ENCODE measurements around the gene VPS50. TPM values are rescaled to one million over a fixed set of nuclear protein-coding genes. Genes with fewer than 3 reads are reported as not detected.

The VPS50 gene
- total and polyA plus RNA-seq, 10 of the 15 experiments (the other 5 are each of a cell fraction or from before 2014, with no cell fraction given), result 4.0 to 22.0 (median 16.2) TPM

- SMC1A ChIA-PET (ENCODE audit: uncharacterized antibody, unreplicated experiment), result no interaction called here
- H4K20me1 ChIP-seq (ENCODE audit: control insufficient read depth, insufficient read depth), result no peaks in the 10 kb centered on the region
- ATAC-seq, result no peak
- no peaks in the 10 kb centered on the region for H3K36me3 ChIP-seq (ENCODE audit: control insufficient read depth in 2 of 2, insufficient read depth in 2 of 2, low read length in 1 of 2)
- H3K79me2 ChIP-seq (ENCODE audit: control insufficient read depth, insufficient read depth, low read length), result no peaks in the 10 kb centered on the region
- CTCF ChIA-PET, result no interaction called here
- WGBS (ENCODE audit: insufficient coverage, insufficient replicate concordance, low lambda C conversion rate, missing lambda C conversion rate), result 29% methylated on average over 1 of the region's 1 CpG
- DNase-seq (ENCODE audit: low read depth, low spot score), result no peak
- H3K27me3 ChIP-seq (replicated peaks in 1 of 2; ENCODE audit: control insufficient read depth in 2 of 2, insufficient read depth in 2 of 2, low read length in 1 of 2), result no peaks in the 10 kb centered on the region; a peak in 1 of 4 replicates
- TF ChIP-seq RFX5 (IDR thresholded peaks at IDR 0.05; ENCODE audit: low read depth, low read length) (no peak), CBX3 (IDR thresholded peaks at IDR 0.05; ENCODE audit: borderline replicate concordance, low read depth) (no peak), DPF2 (IDR thresholded peaks at IDR 0.05) (no peak), IKZF1 (conservative IDR thresholded peaks at IDR 0.05) (no peak), ATF3 (IDR thresholded peaks at IDR 0.05; ENCODE audit: borderline replicate concordance, extremely low read depth, low read depth, low read length) (no peak), FOS (IDR thresholded peaks at IDR 0.05; ENCODE audit: borderline replicate concordance, extremely low read depth, insufficient read length) (no peak), RBBP5 (conservative IDR thresholded peaks at IDR 0.05) (no peak), TARDBP (IDR thresholded peaks at IDR 0.05; ENCODE audit: borderline replicate concordance) (no peak), BHLHE40 (IDR thresholded peaks at IDR 0.05; ENCODE audit: borderline replicate concordance in 1 of 2, low read depth in 2 of 2, low read length in 1 of 2) (no peak), MEF2B (IDR thresholded peaks at IDR 0.05; ENCODE audit: partially characterized antibody, poor library complexity, severe bottlenecking) (no peak), ATF2 (IDR thresholded peaks at IDR 0.05; ENCODE audit: low read length) (no peak), SREBF2 (IDR thresholded peaks at IDR 0.05; ENCODE audit: low read length) (no peak), NKRF (conservative IDR thresholded peaks at IDR 0.05) (no peak)
- TF ChIP-seq, protein P1, sequence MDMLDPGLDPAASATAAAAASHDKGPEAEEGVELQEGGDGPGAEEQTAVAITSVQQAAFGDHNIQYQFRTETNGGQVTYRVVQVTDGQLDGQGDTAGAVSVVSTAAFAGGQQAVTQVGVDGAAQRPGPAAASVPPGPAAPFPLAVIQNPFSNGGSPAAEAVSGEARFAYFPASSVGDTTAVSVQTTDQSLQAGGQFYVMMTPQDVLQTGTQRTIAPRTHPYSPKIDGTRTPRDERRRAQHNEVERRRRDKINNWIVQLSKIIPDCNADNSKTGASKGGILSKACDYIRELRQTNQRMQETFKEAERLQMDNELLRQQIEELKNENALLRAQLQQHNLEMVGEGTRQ (IDR thresholded peaks at IDR 0.05; ENCODE audit: borderline replicate concordance, low read depth, low read length), result no peak
- no TSS peak for BruUV-seq (replicated peaks)
- H2AFZ ChIP-seq (ENCODE audit: control insufficient read depth, low read depth, low read length), result no peak overlapping the region
- H3K4me3 ChIP-seq, result no peak overlapping the region
- H3K27ac ChIP-seq (ENCODE audit: control insufficient read depth, insufficient read depth), result no peak overlapping the region
- in situ Hi-C loops (cut with MboI) (loop anchor here (5.0 to 10.0 kb wide), 2 partner anchors 128 to 625 kb away; partner anchors contain the start of gene FAM133B), intact Hi-C loops (cut with micrococcal nuclease; ENCODE audit: unreplicated experiment) (no loop called here)
- no peak overlapping the region for H3K9ac ChIP-seq (ENCODE audit: control insufficient read depth, insufficient read depth, low read length)
- RAD21 ChIA-PET (ENCODE audit: unreplicated experiment), result interaction anchor here (0.9 kb wide), 1 partner anchor 162 kb away, joined by 3 read pairs; no protein-coding TSS in a partner anchor
- no peak overlapping the region for H3K4me2 ChIP-seq (ENCODE audit: control insufficient read depth, insufficient read depth)
- no peak for FAIRE-seq
- no peaks in the 10 kb centered on the region for H3K9me3 ChIP-seq (replicated peaks; ENCODE audit: control insufficient read depth, insufficient read depth, low read length)
- POLR2A ChIA-PET, result no interaction called here
- no peaks in the 10 kb centered on the region for H3K4me1 ChIP-seq (ENCODE audit: control insufficient read depth, insufficient read depth, low read length)
These were observed 12.3 kb upstream of the VPS50 start for GRCh38 chr7:93219868-93220267.
